HCT116 (cell line): ENCODE data around the gene ZNF655.

Experiments used
- CEBPB ChIP-seq: IDR thresholded peaks from 2 replicates; pipeline ENCODE4 v1.6.1; 2012; ENCODE audit warnings: low read depth
- EZH2 ChIP-seq: fragments of 200-600 bp; sonication (generic); IDR thresholded peaks from 2 replicates; pipeline ENCODE4 v1.6.1; 2017; ENCODE audit warnings: antibody characterized with exemption, mixed run types
- EZH2phosphoT487 ChIP-seq: fragments of 200-600 bp; IDR thresholded peaks from 2 replicates; pipeline ENCODE4 v1.6.1; 2018; ENCODE audit warnings: antibody characterized with exemption, borderline replicate concordance
- TF ChIP-seq, protein P1 (sequence below), 3 experiments: fragments of 200-600 bp in 1 of 3; sonication (generic) in 1 of 3; IDR thresholded peaks in 2 of 3; conservative IDR thresholded peaks in 1 of 3; 2 replicates each; pipeline ENCODE4 v1.5.1; 2012 to 2017; ENCODE audit warnings: low read depth in 2 of 3, low read length in 2 of 3, antibody characterized with exemption in 1 of 3, borderline replicate concordance in 1 of 3, control low read depth in 1 of 3, mild to moderate bottlenecking in 1 of 3, mixed read lengths in 1 of 3, mixed run types in 1 of 3, moderate library complexity in 1 of 3; ENCODE audit not compliant: insufficient read depth in 1 of 3

DNA sequence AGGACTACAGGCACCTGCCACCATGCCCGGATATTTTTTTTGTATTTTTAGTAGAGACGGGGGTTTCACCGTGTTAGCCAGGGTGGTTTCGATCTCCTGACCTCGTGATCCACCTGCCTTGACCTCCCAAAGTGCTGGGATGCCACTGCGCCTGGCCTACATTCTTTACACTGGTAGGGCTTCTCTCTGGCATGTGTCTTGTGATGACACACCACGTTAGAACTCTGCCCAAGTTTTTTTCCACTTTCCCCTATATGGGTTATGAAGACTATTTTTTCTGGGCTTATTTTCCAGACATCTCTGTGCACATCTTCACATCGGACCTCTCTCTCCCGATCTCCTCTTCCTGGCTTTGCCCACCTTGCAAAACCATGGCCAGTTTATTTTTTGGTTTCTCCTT lies 17.2 kb upstream of the ZNF655 start:
- no peak for TF ChIP-seq EZH2
- TF ChIP-seq CEBPB: no peak
- TF ChIP-seq, protein P1, sequence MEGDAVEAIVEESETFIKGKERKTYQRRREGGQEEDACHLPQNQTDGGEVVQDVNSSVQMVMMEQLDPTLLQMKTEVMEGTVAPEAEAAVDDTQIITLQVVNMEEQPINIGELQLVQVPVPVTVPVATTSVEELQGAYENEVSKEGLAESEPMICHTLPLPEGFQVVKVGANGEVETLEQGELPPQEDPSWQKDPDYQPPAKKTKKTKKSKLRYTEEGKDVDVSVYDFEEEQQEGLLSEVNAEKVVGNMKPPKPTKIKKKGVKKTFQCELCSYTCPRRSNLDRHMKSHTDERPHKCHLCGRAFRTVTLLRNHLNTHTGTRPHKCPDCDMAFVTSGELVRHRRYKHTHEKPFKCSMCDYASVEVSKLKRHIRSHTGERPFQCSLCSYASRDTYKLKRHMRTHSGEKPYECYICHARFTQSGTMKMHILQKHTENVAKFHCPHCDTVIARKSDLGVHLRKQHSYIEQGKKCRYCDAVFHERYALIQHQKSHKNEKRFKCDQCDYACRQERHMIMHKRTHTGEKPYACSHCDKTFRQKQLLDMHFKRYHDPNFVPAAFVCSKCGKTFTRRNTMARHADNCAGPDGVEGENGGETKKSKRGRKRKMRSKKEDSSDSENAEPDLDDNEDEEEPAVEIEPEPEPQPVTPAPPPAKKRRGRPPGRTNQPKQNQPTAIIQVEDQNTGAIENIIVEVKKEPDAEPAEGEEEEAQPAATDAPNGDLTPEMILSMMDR (IDR thresholded peaks at IDR 0.05 in 2 of 3, conservative IDR thresholded peaks at IDR 0.05 in 1 of 3; ENCODE audit: borderline replicate concordance in 1 of 3, insufficient read depth in 1 of 3, low read depth in 2 of 3, low read length in 2 of 3): no peak
- no peak for TF ChIP-seq EZH2phosphoT487
